Stimulated activated CD8-positive, alpha-beta memory T cell treated with anti-CD3 and anti-CD28 coated beads, Interleukin-15, amount 100 ng/mL, for 1 hour (primary cell): ENCODE results near the gene SLC7A5.

Source experiments
- DNase-seq: peaks from one replicate; pipeline ENCODE4 v3.0.0-alpha.2; 2020; ENCODE audit warnings: low read depth

SLC7A5 gene

GRCh38 chr16:87846705-87847466 is 22.4 kb downstream of the SLC7A5 start:
- no peak for DNase-seq

- DNase-seq, result no peak
These were observed 23.3 kb downstream of the SLC7A5 start for GRCh38 chr16:87845807-87846619.

GRCh38 chr16:87845213-87845612 is 24.1 kb downstream of the SLC7A5 start:
- no peak for DNase-seq

- DNase-seq, result no peak
These were observed 24.5 kb downstream of the SLC7A5 start for GRCh38 chr16:87844809-87845208.

GRCh38 chr16:87844120-87844733 is 25.1 kb downstream of the SLC7A5 start:
- DNase-seq, result no peak

DNA sequence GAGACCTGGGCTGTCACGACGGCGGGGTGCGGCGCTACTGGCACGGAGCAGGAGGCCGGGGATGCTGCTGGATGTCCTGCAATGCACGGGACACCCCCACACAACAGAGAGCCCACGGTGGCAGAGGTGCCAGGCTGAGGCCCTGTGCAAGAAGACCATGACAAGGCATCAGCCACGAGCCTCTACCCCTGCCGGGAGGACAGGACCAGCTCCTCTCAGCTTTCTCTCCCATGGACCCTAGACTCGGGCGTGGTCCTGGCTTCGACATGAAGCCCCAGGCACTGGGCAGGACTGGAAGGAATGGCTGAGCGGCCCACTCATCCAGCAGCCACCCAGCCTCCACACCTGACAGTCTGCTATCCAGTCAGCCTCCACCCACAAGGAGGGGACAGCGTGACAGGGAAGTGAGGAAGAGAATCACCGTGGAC is 25.6 kb downstream of the SLC7A5 start:
- no peak for DNase-seq

GRCh38 chr16:87842209-87842869 is 27.0 kb downstream of the SLC7A5 start:
- DNase-seq, result no peak

DNA sequence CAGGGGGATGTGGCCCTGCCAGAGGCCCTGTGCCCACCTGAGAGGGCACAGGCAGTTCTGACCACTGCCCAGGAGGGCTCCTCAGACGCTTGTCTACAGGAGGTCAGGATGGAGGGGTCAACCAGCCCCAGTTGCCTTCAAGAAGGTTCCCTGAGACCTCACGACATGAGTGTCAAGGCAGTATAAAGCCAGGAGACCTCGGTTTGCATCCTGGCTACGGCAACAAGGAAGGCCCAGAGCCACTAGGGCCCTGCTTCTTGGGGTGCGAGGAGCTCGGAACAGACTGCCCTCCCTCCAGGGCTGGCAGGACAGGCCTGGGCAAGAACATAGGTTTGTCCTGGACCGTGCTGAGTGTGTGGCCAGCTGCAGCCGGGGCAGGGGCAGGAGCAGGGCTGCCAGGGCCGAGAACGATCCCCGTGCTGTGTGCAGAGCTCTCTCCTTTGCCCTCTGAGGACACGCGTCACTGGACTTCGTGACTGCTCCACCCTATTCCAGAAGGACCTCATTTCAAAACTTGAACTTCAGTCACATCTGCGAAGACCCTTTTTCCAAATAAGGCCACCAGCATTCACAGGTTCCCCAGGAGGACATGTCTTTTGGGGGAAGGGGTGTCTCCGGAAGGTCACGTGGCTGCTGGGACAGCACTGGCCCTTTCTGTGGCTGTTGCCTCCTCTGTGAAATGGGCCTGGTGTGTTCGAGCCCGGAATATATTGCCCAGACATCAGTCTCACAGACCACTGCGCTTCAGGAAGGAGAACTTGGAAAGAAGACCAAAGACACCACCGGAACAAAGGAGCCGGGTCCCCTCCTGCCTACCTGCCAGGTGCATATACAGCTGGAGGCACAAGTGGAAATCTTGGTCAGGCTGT is 27.7 kb downstream of the SLC7A5 start:
- DNase-seq, result no peak

DNA sequence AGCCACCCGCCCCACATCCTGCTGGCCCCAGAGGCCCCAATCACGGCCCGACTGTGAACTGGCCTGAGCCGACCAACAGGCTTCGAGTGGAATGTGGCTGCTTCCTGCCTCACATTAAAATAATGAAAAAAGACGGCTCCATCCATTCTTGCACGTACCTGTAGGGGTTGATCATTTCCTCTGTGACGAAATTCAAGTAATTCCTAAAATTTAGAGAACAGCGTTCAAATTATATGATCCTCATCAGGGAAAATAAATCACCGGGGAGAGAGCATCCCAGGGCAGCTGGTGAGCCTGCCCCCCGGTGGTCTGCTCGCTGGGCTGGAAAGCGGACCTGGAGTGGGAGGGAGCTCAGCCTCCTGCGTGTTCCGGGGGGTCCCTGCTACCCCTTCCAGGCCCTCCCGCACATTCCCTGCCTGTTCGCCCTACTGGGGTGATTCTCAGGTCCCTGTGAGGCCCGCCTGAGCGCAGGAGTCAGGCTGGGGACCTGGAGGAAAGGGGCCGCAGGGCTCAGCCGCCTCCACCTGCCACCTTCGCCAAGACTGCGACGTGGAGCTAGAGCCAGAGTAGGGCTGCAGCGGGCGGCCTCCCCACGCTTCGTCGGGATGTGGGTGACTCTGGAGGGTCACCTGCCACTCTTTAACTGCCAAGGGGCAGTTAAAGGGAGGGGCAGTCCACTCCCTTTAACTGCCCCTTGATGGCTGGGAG is 28.9 kb downstream of the SLC7A5 start:
- no peak for DNase-seq

DNA sequence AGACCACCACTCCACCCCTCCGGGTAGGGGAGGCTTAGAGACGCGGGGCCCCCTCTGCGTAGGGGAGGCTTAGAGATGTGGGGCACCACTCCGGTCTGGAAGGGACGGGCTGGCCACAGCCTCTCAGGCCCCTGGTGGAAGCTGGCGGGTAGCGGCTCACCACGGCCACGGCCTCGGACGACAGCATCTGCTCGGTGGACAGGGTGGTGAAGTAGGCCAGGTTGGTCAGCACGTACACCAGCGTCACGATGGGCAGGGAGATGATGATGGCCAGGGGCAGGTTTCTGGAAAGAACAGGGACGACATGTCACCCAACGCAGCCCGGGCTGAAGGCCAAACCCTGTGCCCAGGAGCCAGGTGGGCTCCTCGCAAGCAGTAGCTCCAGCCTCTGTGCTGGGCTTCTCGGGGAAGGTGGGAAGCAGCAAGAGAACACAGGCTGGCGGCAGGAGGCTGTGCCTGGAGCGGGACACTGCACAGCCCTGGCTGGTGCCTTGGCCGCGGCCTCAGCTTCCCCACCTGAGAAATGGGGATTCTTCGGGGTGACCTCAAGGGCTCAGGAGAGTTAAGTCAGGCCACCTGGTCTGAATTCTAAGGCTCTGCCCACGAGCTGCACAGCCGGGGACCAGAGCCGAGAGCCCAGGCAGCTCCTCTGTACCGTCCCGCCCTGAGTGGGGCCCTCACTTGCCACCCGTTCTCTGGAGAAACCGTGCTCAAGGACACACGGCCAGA is 29.6 kb downstream of the SLC7A5 start:
- no peak for DNase-seq

DNA sequence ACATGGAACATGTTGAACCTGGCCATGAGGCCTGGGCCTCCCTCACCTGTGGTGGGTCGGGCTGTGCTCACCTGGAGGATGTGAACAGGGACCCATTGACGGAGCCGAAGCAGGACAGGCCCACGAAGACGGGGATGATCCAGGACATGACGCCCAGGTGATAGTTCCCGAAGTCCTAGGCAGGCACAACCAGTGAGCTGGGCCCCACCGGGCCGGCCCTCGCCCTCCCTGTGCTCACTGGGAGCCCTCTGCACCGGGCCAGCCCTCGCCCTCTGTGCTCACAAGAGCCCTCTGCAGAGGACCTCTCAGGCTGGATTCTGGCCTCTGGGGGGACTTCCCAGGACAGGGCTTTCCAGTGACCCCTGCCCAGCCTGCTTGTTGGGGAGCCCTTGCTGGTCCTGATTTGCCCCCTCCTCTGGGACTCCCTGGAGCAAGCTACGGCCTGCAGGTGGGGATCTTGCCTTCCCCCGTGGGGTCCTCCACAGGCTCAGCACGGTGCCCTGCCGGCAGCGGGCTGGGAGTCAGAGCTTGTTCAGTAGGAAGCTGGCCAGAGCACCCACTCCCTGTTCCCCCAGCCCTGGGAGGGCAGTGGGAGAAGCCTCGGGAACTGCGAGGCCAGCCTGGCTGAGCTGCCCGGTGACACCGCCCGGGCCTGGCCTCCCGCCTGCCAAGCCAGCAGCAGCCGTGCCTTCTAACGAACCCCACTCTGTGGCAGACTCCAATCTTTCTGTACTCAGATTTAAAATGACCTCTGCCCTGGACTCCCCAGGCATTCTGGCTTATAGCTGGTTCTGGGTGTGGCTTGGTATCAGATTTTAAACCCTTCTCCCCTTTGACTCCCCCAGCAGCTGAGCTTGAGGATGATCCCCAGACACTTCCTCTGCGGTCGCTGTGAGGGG is 30.4 kb downstream of the SLC7A5 start:
- no peak for DNase-seq

DNA sequence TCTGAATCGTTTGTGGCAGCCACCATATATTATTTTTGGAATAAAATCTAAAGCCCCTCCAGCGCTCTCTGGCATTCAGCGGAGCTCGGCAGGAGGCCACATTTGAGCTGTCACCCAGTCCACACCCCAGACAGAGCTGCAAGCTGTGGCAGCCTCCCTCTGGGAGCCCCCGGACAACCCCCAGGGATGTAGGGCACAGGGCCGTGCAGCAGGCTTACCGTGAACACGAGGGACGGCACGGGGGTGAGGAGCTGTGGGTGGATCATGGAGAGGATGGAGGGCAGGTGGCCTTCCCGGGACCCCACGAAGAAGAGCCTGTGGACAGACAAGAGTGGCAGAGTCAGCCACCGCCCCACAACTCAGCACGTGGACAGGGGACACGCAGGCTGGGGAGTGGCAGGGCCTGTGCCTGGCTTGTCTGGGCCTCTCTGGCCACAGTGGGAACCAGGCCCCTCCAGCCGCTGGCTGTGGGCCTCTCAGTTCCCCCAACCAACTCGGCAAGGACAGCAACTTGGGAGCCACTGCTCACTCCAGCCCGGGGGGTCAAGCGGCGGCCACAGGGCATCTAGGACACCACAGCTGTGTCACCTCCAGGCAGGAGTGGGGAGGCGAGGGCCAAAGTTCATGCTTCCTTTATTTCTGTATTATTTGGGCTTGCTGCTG is 31.5 kb downstream of the SLC7A5 start:
- DNase-seq, result no peak

DNA sequence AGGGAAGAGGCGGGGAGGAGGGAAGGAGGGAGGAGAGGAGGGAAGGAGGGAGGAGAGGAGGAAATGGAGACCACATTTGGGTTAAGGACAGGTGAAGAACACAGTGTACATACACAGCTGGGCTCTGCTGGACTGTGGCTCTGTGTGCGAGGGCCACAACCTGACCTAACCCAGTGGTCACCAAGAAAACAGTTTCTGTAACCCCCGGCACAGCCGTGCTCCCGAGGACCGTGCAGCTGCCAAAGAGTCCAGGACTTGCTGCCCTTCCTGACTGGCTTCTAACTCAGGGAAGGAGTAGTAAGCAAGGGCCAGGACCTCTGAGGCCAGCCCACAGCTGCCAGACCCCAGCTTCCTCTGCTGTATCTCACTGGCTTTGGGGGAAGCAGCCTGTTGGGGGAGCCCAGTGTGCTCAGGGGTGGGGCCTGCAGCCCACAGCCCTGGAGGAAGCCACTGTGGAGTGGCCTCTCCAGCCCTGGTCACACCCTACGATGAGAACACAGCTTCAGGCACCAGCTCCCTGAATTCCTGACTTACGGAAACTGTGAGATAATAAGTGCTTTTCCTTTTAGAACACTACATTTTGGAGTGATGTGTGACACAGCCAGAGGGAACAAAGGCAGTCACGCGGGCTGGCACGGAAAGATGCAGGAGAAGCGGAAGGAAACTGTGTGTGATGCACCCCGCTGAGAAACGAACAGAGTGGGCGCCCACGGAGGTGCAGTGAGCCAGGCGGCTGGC is 32.3 kb downstream of the SLC7A5 start:
- DNase-seq, result no peak

DNA sequence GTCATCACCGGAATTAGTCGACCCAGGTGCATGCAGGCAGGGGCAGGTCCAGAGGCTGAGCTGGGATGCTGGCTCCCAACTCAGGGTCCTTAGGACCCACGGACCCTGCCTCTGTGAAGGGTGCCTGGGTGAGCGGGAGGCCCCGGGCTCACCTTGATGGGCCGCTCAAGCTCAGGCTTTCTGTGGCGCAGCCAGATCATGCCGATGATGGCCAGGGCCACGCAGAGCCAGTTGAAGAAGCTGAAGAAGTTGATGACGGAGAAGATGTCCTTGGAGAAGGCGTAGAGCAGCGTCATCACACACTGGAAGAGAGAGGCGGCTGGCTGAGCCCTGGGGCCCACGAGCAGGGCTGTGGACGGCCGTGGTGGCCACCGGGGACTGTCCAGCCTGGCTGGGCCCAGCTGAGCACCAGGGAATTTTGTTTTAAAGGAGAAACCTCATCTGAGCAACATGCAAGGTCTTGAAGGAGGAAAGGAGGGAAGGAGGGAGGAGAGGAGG is 32.9 kb downstream of the SLC7A5 start:
- DNase-seq, result no peak

DNA sequence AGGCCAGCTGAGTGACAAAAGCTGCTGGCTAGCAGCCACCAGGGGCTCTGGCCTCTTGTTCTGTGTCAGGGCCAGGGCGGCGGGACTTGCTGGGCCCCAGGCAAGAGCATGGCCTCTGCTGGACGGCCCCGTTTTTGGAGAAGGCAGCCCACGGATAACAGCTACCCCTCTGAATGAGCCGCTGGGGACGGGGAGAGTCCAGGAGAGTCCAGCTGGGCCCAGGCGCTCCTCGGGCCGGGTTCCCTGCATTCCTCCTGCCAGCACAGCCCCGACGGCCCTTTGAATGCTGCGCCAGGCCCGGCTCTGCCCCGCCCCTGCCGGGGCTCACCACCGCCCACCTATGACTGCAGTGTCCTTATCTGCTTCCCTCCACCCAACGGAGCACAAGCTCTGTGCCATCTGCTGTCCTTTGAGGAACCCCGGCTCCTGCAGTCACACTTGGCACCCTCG is 33.4 kb downstream of the SLC7A5 start:
- DNase-seq, result no peak

GRCh38 chr16:87834668-87835473 is 34.4 kb downstream of the SLC7A5 start:
- no peak for DNase-seq
